ENCODE measurements around the gene SLC30A1. TPM values are rescaled to one million over a fixed set of nuclear protein-coding genes. Genes with fewer than 3 reads are reported as not detected.

Gene SLC30A1
- total and polyA plus RNA-seq, 2 of the 13 experiments (the other 11 are each of a cell fraction or from before 2014, with no cell fraction given): 5.9 to 24.4 TPM

DNA sequence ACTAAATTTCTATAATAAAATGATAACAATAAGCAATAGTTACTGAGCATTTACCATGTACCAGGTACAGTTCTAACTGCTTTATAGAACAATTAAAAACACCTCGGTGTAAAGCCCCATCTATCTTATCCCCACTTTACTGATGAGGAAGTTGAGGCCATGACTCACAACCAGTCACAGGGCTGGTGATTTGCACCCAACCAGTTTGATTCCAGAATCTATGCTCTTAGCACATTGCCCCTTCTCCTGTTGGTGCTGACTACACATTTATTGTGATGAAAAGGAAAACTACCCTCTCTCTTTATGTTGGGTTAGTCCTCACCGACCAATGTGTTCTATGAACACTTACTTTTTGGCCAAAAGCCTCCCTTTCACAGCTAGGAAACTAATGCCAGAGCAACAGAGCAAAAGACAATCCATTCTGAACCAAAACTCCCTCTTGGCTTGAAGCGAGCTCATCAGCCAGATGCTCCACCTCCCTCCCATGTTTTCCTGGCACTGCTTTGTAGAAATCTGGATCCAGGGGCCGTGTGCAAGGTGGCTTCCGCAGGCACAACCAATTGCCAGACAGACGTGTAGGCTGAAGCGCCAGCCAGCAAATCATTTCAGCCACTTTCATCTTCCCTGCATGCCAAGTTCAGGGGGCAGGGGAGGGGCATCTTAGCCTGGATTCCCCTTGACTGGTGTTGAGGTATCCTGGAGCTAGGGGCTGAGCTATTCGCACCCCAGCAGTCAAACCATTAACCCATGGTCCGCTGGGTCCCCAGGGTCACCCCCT is 32.0 kb upstream of the SLC30A1 start (continued):
- TF ChIP-seq, protein P1, sequence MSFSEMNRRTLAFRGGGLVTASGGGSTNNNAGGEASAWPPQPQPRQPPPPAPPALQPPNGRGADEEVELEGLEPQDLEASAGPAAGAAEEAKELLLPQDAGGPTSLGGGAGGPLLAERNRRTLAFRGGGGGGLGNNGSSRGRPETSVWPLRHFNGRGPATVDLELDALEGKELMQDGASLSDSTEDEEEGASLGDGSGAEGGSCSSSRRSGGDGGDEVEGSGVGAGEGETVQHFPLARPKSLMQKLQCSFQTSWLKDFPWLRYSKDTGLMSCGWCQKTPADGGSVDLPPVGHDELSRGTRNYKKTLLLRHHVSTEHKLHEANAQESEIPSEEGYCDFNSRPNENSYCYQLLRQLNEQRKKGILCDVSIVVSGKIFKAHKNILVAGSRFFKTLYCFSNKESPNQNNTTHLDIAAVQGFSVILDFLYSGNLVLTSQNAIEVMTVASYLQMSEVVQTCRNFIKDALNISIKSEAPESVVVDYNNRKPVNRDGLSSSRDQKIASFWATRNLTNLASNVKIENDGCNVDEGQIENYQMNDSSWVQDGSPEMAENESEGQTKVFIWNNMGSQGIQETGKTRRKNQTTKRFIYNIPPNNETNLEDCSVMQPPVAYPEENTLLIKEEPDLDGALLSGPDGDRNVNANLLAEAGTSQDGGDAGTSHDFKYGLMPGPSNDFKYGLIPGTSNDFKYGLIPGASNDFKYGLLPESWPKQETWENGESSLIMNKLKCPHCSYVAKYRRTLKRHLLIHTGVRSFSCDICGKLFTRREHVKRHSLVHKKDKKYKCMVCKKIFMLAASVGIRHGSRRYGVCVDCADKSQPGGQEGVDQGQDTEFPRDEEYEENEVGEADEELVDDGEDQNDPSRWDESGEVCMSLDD (CRISPR knock-in tag; IDR thresholded peaks at IDR 0.05; ENCODE audit: borderline replicate concordance): no peak
- no peak for TF ChIP-seq ZNF329 (CRISPR knock-in tag; IDR thresholded peaks at IDR 0.05; ENCODE audit: low read depth)
- TF ChIP-seq TEAD3 (CRISPR knock-in tag; optimal IDR thresholded peaks at IDR 0.05; ENCODE audit: borderline replicate concordance): peak; percentile 44
- TF ChIP-seq ZNF160 (CRISPR knock-in tag; IDR thresholded peaks at IDR 0.05): no peak
- TF ChIP-seq ZMAT3 (CRISPR knock-in tag; conservative IDR thresholded peaks at IDR 0.05): no peak
- no peak for TF ChIP-seq ZNF761 (CRISPR knock-in tag; conservative IDR thresholded peaks at IDR 0.05)
- TF ChIP-seq ZNF652 (CRISPR knock-in tag; IDR thresholded peaks at IDR 0.05; ENCODE audit: borderline replicate concordance, low read depth): peak; percentile 46; the same call in 1 of the 2 replicates
- 0 out of 2 replicates have a peak, but pooled peaks have one; percentile 29 for TF ChIP-seq RARA (CRISPR knock-in tag; IDR thresholded peaks at IDR 0.05)
- no peak for TF ChIP-seq PAF1 (CRISPR knock-in tag; IDR thresholded peaks at IDR 0.05)
- no peak for TF ChIP-seq MAZ (IDR thresholded peaks at IDR 0.05; ENCODE audit: borderline replicate concordance, low read depth, low read length)
- TF ChIP-seq MAZ (CRISPR knock-in tag; IDR thresholded peaks at IDR 0.05; ENCODE audit: low read depth): no peak
- TF ChIP-seq ZNF564 (CRISPR knock-in tag; IDR thresholded peaks at IDR 0.05): no peak
- TF ChIP-seq ATF7 (IDR thresholded peaks at IDR 0.05): no peak
- TF ChIP-seq ATF7 (CRISPR knock-in tag; IDR thresholded peaks at IDR 0.05): no peak
- TF ChIP-seq ZNF552 (CRISPR knock-in tag; IDR thresholded peaks at IDR 0.05; ENCODE audit: borderline replicate concordance): no peak
- no peak for TF ChIP-seq KMT2A (CRISPR knock-in tag; IDR thresholded peaks at IDR 0.05)
- peak; percentile 13; the same call in 1 of the 2 replicates for TF ChIP-seq SP5 (CRISPR knock-in tag; IDR thresholded peaks at IDR 0.05; ENCODE audit: borderline replicate concordance, low read depth)
- no peak for TF ChIP-seq ZNF292 (CRISPR knock-in tag; IDR thresholded peaks at IDR 0.05; ENCODE audit: borderline replicate concordance, low read depth)
- TF ChIP-seq, protein P2, sequence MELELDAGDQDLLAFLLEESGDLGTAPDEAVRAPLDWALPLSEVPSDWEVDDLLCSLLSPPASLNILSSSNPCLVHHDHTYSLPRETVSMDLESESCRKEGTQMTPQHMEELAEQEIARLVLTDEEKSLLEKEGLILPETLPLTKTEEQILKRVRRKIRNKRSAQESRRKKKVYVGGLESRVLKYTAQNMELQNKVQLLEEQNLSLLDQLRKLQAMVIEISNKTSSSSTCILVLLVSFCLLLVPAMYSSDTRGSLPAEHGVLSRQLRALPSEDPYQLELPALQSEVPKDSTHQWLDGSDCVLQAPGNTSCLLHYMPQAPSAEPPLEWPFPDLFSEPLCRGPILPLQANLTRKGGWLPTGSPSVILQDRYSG (CRISPR knock-in tag; IDR thresholded peaks at IDR 0.05): no peak
- TF ChIP-seq, protein P3, sequence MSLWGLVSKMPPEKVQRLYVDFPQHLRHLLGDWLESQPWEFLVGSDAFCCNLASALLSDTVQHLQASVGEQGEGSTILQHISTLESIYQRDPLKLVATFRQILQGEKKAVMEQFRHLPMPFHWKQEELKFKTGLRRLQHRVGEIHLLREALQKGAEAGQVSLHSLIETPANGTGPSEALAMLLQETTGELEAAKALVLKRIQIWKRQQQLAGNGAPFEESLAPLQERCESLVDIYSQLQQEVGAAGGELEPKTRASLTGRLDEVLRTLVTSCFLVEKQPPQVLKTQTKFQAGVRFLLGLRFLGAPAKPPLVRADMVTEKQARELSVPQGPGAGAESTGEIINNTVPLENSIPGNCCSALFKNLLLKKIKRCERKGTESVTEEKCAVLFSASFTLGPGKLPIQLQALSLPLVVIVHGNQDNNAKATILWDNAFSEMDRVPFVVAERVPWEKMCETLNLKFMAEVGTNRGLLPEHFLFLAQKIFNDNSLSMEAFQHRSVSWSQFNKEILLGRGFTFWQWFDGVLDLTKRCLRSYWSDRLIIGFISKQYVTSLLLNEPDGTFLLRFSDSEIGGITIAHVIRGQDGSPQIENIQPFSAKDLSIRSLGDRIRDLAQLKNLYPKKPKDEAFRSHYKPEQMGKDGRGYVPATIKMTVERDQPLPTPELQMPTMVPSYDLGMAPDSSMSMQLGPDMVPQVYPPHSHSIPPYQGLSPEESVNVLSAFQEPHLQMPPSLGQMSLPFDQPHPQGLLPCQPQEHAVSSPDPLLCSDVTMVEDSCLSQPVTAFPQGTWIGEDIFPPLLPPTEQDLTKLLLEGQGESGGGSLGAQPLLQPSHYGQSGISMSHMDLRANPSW (CRISPR knock-in tag; IDR thresholded peaks at IDR 0.05; ENCODE audit: borderline replicate concordance): no peak
- TF ChIP-seq, protein P4, sequence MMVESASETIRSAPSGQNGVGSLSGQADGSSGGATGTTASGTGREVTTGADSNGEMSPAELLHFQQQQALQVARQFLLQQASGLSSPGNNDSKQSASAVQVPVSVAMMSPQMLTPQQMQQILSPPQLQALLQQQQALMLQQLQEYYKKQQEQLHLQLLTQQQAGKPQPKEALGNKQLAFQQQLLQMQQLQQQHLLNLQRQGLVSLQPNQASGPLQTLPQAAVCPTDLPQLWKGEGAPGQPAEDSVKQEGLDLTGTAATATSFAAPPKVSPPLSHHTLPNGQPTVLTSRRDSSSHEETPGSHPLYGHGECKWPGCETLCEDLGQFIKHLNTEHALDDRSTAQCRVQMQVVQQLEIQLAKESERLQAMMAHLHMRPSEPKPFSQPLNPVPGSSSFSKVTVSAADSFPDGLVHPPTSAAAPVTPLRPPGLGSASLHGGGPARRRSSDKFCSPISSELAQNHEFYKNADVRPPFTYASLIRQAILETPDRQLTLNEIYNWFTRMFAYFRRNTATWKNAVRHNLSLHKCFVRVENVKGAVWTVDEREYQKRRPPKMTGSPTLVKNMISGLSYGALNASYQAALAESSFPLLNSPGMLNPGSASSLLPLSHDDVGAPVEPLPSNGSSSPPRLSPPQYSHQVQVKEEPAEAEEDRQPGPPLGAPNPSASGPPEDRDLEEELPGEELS (CRISPR knock-in tag; IDR thresholded peaks at IDR 0.05): 0 out of 2 replicates have a peak, but pooled peaks have one; percentile 11

All from HepG2 (cell line).